Colonic mucosa (tissue), 4 donors: ENCODE measurements around the gene SKAP1. TPM values are rescaled to one million over a fixed set of nuclear protein-coding genes. Genes with fewer than 3 reads are reported as not detected.

Experiments used
- DNase-seq: peaks from one replicate; pipeline ENCODE4 v3.0.0-alpha.2; 2020
- H3K27ac ChIP-seq: fragments of 200-600 bp; one replicate; pipeline ENCODE4 v1.8.0; 2021
- H3K27me3 ChIP-seq: fragments of 200-600 bp; one replicate; pipeline ENCODE4 v1.8.0; 2021
- H3K36me3 ChIP-seq: fragments of 200-600 bp; one replicate; pipeline ENCODE4 v1.8.0; 2021
- H3K4me1 ChIP-seq: fragments of 200-600 bp; one replicate; pipeline ENCODE4 v1.8.0; 2021; ENCODE audit warnings: mild to moderate bottlenecking
- H3K4me3 ChIP-seq: fragments of 200-600 bp; one replicate; pipeline ENCODE4 v1.8.0; 2021
- H3K9ac ChIP-seq, 2 donors: one replicate each; pipeline ENCODE4 v1.7.0; 2013; ENCODE audit warnings: control low read depth in 2 of 2, low read depth in 2 of 2, low read length in 2 of 2
- H3K9me3 ChIP-seq: fragments of 200-600 bp; one replicate; pipeline ENCODE4 v1.8.0; 2021
- intact Hi-C: fragments of 100-400 bp; cut with DNase I; formaldehyde crosslinking; loops from one replicate; pipeline ENCODE4 v1.14.1; 2022
- total RNA-seq, 2 donors: library from RNA; stranded (reverse); fragmentation: NEBNext Ultra II Directional in 1 of 2; extraction: Animal tissue kit (Norgen Biotek cat#: 25700) in 1 of 2; gene quantifications; one replicate each; pipeline ENCODE4 v1.2.1, GENCODE V29; 2021
- TF ChIP-seq, protein P1 (sequence below): fragments of 200-600 bp; IDR thresholded peaks from one replicate; pipeline ENCODE4 v1.8.0; 2022; ENCODE audit warnings: antibody characterized with exemption, mild to moderate bottlenecking
- donor health status: healthy.
- donor health status: DM: no; HTN: no; CAD: no.
- donor health status: DM: no; HTN: no; CAD: no.

The SKAP1 gene
- total RNA-seq, 2 donors from 2014 or later = 1.2 to 2.1 TPM

DNA sequence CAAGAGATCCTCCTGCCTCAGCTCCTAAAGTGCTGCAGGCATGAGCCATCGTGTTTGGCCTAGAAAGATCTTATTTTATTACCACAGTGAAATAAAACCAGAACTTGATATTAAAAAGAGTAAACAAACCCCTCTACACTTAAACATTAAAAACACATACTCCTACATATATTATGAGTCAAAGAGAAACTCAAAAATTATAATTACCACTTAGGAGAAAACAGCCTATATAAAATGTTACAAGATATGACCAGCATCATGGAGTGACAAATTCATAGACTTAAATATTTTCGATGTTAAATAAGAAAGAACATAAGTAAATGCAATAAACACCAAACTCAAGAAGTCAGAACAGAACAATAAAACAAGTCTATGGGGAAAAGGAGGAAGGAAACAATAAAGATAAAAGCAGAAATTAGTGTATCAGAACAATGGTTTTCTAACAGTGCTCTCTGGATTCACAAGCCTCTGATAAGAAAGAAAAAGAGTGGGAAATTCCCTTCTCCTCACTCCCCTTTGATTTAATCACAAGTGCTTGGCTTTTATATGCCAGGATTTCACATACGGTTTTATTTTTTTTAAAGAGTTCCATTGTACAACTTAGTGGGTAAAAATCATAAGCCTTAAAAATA, 23.0 kb downstream of the SKAP1 start:
- Histone ChIP-seq H3K27me3 (no peaks in the 10 kb centered on the region), H3K27ac (no peak overlapping the region)

DNA sequence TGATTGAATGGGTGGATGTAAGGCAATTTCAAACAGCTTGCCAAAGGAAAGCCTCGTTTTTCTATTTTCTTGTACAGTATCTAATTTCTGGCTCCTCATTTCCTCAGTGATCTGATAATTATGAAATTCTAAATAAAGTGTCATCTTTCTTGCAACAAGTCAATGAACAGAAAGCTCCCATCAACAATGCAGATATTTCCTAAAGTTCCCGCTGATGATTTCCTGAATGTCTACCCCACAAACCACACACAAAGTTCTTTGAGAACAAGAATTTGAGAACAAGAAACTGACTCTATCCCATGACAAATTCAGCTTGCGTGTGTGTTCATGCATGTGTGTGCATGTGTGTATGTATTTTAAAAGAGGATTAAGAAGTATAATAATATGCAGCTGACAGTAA, 35.2 kb downstream of the SKAP1 start:
- H3K9ac ChIP-seq = no peak overlapping the region
- no peaks in the 10 kb centered on the region for H3K4me1 ChIP-seq
- no peak overlapping the region for H3K4me3 ChIP-seq
- no peak for DNase-seq
- TF ChIP-seq, protein P1, sequence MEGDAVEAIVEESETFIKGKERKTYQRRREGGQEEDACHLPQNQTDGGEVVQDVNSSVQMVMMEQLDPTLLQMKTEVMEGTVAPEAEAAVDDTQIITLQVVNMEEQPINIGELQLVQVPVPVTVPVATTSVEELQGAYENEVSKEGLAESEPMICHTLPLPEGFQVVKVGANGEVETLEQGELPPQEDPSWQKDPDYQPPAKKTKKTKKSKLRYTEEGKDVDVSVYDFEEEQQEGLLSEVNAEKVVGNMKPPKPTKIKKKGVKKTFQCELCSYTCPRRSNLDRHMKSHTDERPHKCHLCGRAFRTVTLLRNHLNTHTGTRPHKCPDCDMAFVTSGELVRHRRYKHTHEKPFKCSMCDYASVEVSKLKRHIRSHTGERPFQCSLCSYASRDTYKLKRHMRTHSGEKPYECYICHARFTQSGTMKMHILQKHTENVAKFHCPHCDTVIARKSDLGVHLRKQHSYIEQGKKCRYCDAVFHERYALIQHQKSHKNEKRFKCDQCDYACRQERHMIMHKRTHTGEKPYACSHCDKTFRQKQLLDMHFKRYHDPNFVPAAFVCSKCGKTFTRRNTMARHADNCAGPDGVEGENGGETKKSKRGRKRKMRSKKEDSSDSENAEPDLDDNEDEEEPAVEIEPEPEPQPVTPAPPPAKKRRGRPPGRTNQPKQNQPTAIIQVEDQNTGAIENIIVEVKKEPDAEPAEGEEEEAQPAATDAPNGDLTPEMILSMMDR = no peak
- H3K36me3 ChIP-seq = no peaks in the 10 kb centered on the region
- no peaks in the 10 kb centered on the region for H3K27me3 ChIP-seq
- intact Hi-C loops = no loop called here
- no peak overlapping the region for H3K27ac ChIP-seq
- no peaks in the 10 kb centered on the region for H3K9me3 ChIP-seq

More for the DNA sequence above, 23.0 kb downstream of the SKAP1 start:
- DNase-seq = no peak
- Histone ChIP-seq H3K9ac (no peak overlapping the region), H3K9me3 (no peaks in the 10 kb centered on the region), H3K36me3 (no peaks in the 10 kb centered on the region), H3K4me1 (no peaks in the 10 kb centered on the region), H3K4me3 (no peak overlapping the region)
- intact Hi-C loops = no loop called here
- TF ChIP-seq, protein P1 = no peak

DNA sequence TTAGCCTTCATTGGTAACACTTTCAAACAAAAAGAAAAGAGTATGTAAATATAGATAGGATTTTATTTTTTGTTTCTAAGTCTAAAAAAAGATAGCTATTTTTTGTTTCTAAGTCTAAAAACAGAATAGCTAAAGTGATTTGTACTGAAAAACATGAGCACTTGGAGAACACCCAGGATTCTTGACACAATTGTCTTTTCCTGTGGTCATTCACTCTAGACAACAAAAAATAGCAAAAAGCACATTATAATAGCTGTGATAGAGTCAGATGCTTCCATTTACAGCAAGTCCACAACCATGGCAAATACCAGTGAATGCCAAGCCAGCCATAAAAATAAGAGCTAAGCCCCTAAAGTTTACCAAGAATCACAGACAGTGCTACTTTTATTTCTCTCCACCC, 36.7 kb downstream of the SKAP1 start:
- TF ChIP-seq, protein P1 = no peak
- H3K4me3 ChIP-seq = no peak overlapping the region
- H3K36me3 ChIP-seq = no peaks in the 10 kb centered on the region
- H3K4me1 ChIP-seq = no peaks in the 10 kb centered on the region
- intact Hi-C loops = no loop called here
- no peaks in the 10 kb centered on the region for H3K27me3 ChIP-seq
- no peak overlapping the region for H3K9ac ChIP-seq
- no peaks in the 10 kb centered on the region for H3K9me3 ChIP-seq
- DNase-seq = no peak
- H3K27ac ChIP-seq = no peak overlapping the region

DNA sequence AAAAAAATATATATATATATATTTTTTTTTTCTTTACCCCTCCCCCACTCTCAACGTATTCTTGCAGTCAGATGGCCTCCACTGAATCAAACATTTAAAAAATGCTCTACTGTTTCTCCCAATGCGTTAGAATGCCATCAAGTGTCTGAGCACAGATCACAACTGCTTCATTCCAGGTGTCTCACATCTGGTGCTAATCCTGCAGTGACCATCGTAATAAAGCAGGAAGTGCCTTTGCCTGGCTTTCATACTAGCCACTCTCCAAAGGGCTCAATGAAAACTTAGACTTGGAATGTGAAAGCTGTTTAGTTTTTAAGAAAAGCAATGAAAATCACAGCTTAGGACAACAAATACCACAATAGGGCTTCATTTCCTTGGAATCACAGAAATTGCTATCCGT, 37.2 kb downstream of the SKAP1 start:
- TF ChIP-seq, protein P1 = no peak
- H3K4me3 ChIP-seq = no peak overlapping the region
- H3K4me1 ChIP-seq = no peaks in the 10 kb centered on the region
- no peak overlapping the region for H3K9ac ChIP-seq
- no peaks in the 10 kb centered on the region for H3K27me3 ChIP-seq
- intact Hi-C loops = no loop called here
- H3K27ac ChIP-seq = no peak overlapping the region
- no peak for DNase-seq
- no peaks in the 10 kb centered on the region for H3K36me3 ChIP-seq
- H3K9me3 ChIP-seq = no peaks in the 10 kb centered on the region

DNA sequence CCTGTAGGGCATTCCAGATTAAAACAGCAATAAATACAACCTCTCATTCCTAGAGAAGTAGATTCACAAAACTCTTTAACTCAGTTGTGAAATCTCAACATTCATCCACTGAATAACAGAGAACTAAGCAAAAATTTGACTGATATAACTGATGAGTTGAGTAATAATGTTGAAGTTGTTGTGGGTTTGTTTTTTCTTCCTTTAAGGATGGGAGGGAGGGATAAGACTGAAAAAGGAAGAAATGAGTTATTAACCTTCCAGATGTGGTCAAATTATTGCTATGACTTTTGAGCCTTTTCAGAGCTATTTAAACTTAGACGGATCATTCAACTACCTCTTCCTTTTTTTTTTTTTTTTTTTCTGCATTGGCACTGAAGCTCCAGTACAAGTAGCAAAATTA, 38.6 kb downstream of the SKAP1 start:
- intact Hi-C loops = no loop called here
- H3K4me3 ChIP-seq = no peak overlapping the region
- H3K27ac ChIP-seq = no peak overlapping the region
- no peaks in the 10 kb centered on the region for H3K9me3 ChIP-seq
- no peaks in the 10 kb centered on the region for H3K4me1 ChIP-seq
- H3K36me3 ChIP-seq = no peaks in the 10 kb centered on the region
- DNase-seq = no peak
- no peak overlapping the region for H3K9ac ChIP-seq
- no peaks in the 10 kb centered on the region for H3K27me3 ChIP-seq
- TF ChIP-seq, protein P1 = no peak
